Transverse colon (tissue), 3 donors: Measurements from ENCODE around the gene LRFN5.

Source experiments
- EP300 ChIP-seq: sonication (generic); formaldehyde crosslinking; IDR thresholded peaks from one replicate; pipeline ENCODE4 v1.6.1; 2017; ENCODE audit warnings: antibody characterized with exemption, low read depth
- TF ChIP-seq, protein P1 (sequence below), 5 experiments: fragments of 200-600 bp in 3 of 5; fragments of 450-650 bp in 2 of 5; sonication (generic) in 3 of 5; IDR thresholded peaks; 1 replicate in 2 of 5; 2 replicates in 3 of 5; pipeline ENCODE4 v1.5.1; 2016 to 2017; ENCODE audit warnings: antibody characterized with exemption in 5 of 5, inconsistent platforms in 3 of 5, mild to moderate bottlenecking in 2 of 5, moderate library complexity in 1 of 5

- TF ChIP-seq, protein P1, sequence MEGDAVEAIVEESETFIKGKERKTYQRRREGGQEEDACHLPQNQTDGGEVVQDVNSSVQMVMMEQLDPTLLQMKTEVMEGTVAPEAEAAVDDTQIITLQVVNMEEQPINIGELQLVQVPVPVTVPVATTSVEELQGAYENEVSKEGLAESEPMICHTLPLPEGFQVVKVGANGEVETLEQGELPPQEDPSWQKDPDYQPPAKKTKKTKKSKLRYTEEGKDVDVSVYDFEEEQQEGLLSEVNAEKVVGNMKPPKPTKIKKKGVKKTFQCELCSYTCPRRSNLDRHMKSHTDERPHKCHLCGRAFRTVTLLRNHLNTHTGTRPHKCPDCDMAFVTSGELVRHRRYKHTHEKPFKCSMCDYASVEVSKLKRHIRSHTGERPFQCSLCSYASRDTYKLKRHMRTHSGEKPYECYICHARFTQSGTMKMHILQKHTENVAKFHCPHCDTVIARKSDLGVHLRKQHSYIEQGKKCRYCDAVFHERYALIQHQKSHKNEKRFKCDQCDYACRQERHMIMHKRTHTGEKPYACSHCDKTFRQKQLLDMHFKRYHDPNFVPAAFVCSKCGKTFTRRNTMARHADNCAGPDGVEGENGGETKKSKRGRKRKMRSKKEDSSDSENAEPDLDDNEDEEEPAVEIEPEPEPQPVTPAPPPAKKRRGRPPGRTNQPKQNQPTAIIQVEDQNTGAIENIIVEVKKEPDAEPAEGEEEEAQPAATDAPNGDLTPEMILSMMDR (IDR thresholded peaks at IDR 0.05), result no peak
- TF ChIP-seq EP300, result no peak
These were observed 44.1 kb downstream of the LRFN5 start for GRCh38 chr14:41650802-41651201.
